OCI-LY1 (cell line): ENCODE results near the gene HOXC11.

Source experiments
- EZH2 ChIP-seq: fragments of 200-600 bp; sonication (generic), shearing (Covaris generic); IDR thresholded peaks from 2 replicates; pipeline ENCODE4 v1.8.0; 2017; ENCODE audit warnings: borderline replicate concordance, mixed run types, mild to moderate bottlenecking, antibody characterized with exemption, low read length, moderate library complexity, mixed read lengths
- TF ChIP-seq, protein P1 (sequence below): fragments of 200-600 bp; sonication (generic), shearing (Covaris generic); IDR thresholded peaks from 2 replicates; pipeline ENCODE4 v1.5.1; 2017; ENCODE audit warnings: mild to moderate bottlenecking, antibody characterized with exemption, low read length, moderate library complexity, mixed read lengths

DNA sequence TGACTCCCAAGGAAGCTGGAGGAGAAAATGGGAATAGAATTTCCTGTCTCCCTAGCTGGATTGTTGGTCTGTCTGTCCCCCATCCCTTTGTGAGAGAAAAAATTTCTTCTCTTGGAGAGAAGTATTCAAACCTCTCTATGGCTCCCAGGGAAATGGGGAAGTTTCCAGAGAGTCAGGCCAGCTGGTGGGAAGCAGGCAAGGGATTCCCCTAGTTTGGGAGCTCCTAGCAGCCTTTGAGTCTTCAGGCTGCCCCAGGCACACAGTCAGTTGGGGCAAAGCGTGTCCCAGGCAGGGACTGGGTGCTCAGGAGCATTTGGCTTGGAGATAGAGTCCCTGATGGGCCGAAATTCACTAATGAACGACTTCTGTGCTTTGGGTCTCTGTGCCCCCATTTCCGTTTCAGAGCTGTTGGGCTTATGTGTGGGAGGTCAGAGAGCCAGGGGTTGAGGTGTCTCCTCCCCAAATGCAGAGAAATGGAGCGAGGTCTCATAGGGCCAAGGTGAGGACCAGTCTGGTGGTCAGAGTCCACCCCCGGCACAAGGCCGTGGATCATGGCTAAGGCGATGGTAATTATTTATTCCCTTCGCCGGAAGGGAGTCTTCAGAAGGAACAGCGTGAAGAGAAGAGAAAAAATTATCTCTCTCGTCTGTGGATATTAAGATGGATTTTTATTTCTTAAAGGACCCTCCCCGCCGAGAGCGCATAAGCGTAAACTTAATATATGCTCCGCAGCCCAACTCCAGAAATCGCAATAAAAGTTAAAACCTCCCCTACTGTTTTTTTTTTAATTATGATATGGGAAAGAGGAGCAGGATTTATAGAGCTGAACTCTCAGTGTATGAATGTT lies 20.5 kb downstream of the HOXC11 start:
- TF ChIP-seq, protein P1, sequence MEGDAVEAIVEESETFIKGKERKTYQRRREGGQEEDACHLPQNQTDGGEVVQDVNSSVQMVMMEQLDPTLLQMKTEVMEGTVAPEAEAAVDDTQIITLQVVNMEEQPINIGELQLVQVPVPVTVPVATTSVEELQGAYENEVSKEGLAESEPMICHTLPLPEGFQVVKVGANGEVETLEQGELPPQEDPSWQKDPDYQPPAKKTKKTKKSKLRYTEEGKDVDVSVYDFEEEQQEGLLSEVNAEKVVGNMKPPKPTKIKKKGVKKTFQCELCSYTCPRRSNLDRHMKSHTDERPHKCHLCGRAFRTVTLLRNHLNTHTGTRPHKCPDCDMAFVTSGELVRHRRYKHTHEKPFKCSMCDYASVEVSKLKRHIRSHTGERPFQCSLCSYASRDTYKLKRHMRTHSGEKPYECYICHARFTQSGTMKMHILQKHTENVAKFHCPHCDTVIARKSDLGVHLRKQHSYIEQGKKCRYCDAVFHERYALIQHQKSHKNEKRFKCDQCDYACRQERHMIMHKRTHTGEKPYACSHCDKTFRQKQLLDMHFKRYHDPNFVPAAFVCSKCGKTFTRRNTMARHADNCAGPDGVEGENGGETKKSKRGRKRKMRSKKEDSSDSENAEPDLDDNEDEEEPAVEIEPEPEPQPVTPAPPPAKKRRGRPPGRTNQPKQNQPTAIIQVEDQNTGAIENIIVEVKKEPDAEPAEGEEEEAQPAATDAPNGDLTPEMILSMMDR: no peak
- TF ChIP-seq EZH2: no peak
